Esophagus (tissue), 2 donors: ENCODE data around the gene CEP295NL. TPM values are rescaled to one million over a fixed set of nuclear protein-coding genes. Genes with fewer than 3 reads are reported as not detected.
"Not testable (repeated sequence)": the region's sequence is repeated elsewhere in the genome, so short reads cannot be mapped to it uniquely, and the experiment has no call there.

Experiments used
- H3K27ac ChIP-seq, 2 donors: one replicate each; pipeline ENCODE4 v1.5.1; 2013; ENCODE audit warnings: low read depth in 2 of 2, mild to moderate bottlenecking in 2 of 2, inconsistent platforms in 1 of 2, low read length in 1 of 2, moderate library complexity in 1 of 2
- H3K27me3 ChIP-seq, 2 donors: one replicate each; pipeline ENCODE4 v1.6.1; 2013; ENCODE audit warnings: low read length in 2 of 2, control low read depth in 1 of 2, mild to moderate bottlenecking in 1 of 2; ENCODE audit not compliant: insufficient read depth in 2 of 2, control insufficient read depth in 1 of 2
- H3K36me3 ChIP-seq, 2 donors: one replicate each; pipeline ENCODE4 v1.6.1; 2013; ENCODE audit warnings: low read length in 1 of 2; ENCODE audit not compliant: control insufficient read depth in 2 of 2, insufficient read depth in 2 of 2
- H3K4me1 ChIP-seq, 2 donors: one replicate each; pipeline ENCODE4 v1.6.1; 2013; ENCODE audit warnings: low read length in 1 of 2; ENCODE audit not compliant: control insufficient read depth in 2 of 2, insufficient read depth in 2 of 2
- H3K4me3 ChIP-seq, 2 donors: one replicate each; pipeline ENCODE4 v1.5.1; 2013; ENCODE audit warnings: low read length in 2 of 2, mild to moderate bottlenecking in 2 of 2, low read depth in 1 of 2, moderate library complexity in 1 of 2
- H3K9me3 ChIP-seq, 2 donors: one replicate each; pipeline ENCODE4 v1.6.1; 2013; ENCODE audit warnings: mild to moderate bottlenecking in 2 of 2, low read depth in 1 of 2, low read length in 1 of 2, moderate library complexity in 1 of 2; ENCODE audit not compliant: control insufficient read depth in 2 of 2, insufficient read depth in 1 of 2
- WGBS, 2 donors: extraction: QIAGEN DNeasy Blood & Tissue Kit; methylation state at CpG; one replicate each; pipeline ENCODE4 v1.1.7; 2013; 5-methylcytosine and 5-hydroxymethylcytosine counted together
- polyA plus RNA-seq, 2 donors: library from polyadenylated mRNA; stranded (reverse); fragments of 200-250 nt; gene quantifications; one replicate each; pipeline ENCODE4 v1.2.3, GENCODE V29; 2013
- donor health status: healthy with polysubstance abuse.
- donor health status: Bipolar disorder and iron deficiency.

The CEP295NL gene
- 1 to 10 TPM in 1 of 2 donors, under 1 TPM in 1; 0.25 to 3.5 TPM for polyA plus RNA-seq

- 73 to 78% methylated on average over 17 of the region's 17 CpGs for WGBS, 2 donors
- no peaks in the 10 kb centered on the region for H3K27me3 ChIP-seq
- H3K4me1 ChIP-seq, result peaks cover 8 to 10% of the 10 kb centered on the region in 2 donors
- H3K9me3 ChIP-seq, result no peaks in the 10 kb centered on the region
- H3K27ac ChIP-seq, result peak within 1 kb of the TSS in 1 of 2 donors; percentile 2
- H3K36me3 ChIP-seq, result no peaks in the 10 kb centered on the region
- no peak within 1 kb of the TSS for H3K4me3 ChIP-seq
Observed at GRCh38 chr17:78903101-78903779, at the start of gene CEP295NL. TSS of gene CEP295NL (minus strand) at chr17:78903201. CDS start at chr17:78901828, 1,373 bp downstream.

GRCh38 chr17:78952706-78953105 is 49.7 kb upstream of the CEP295NL start:
- Histone ChIP-seq H3K4me1 (peaks cover 0 to 3% of the 10 kb centered on the region in 2 donors), H3K27me3 (no peaks in the 10 kb centered on the region), H3K4me3 (no peak overlapping the region), H3K9me3 (peaks cover 0 to 17% of the 10 kb centered on the region in 2 donors), H3K36me3 (no peaks in the 10 kb centered on the region), H3K27ac (no peak overlapping the region)
- WGBS, 2 donors, result 79 to 88% methylated on average over 10 of the region's 10 CpGs

- Histone ChIP-seq H3K36me3 (no peaks in the 10 kb centered on the region), H3K4me1 (peaks cover 0 to 3% of the 10 kb centered on the region in 2 donors), H3K27me3 (no peaks in the 10 kb centered on the region), H3K27ac (no peak overlapping the region), H3K4me3 (no peak overlapping the region), H3K9me3 (peaks cover 0 to 17% of the 10 kb centered on the region in 2 donors)
- WGBS, 2 donors, result 40 to 41% methylated on average over 12 of the region's 12 CpGs
Observed at GRCh38 chr17:78951967-78952551, 49.1 kb upstream of the CEP295NL start.

- no peaks in the 10 kb centered on the region for H3K27me3 ChIP-seq
- peaks cover 0 to 3% of the 10 kb centered on the region in 2 donors for H3K4me1 ChIP-seq
- no peaks in the 10 kb centered on the region for H3K36me3 ChIP-seq
- H3K4me3 ChIP-seq, result no peak overlapping the region
- peaks cover 0 to 17% of the 10 kb centered on the region in 2 donors for H3K9me3 ChIP-seq
- H3K27ac ChIP-seq, result no peak overlapping the region
- 92 to 98% methylated on average over 2 of the region's 2 CpGs for WGBS, 2 donors
Observed at GRCh38 chr17:78950870-78951269, 47.9 kb upstream of the CEP295NL start.

GRCh38 chr17:78947235-78948149 is 44.5 kb upstream of the CEP295NL start:
- no peaks in the 10 kb centered on the region for H3K27me3 ChIP-seq
- H3K4me3 ChIP-seq, result no peak overlapping the region
- peaks cover 0 to 3% of the 10 kb centered on the region in 2 donors for H3K4me1 ChIP-seq
- WGBS, 2 donors, result 63 to 75% methylated on average over 18 of the region's 18 CpGs
- H3K27ac ChIP-seq, result no peak overlapping the region
- no peaks in the 10 kb centered on the region for H3K36me3 ChIP-seq
- peaks cover 0 to 17% of the 10 kb centered on the region in 2 donors for H3K9me3 ChIP-seq

GRCh38 chr17:78946631-78947030 is 43.6 kb upstream of the CEP295NL start:
- Histone ChIP-seq H3K4me1 (no peaks in the 10 kb centered on the region), H3K4me3 (no peak overlapping the region), H3K27me3 (no peaks in the 10 kb centered on the region), H3K27ac (no peak overlapping the region), H3K9me3 (peaks cover 0 to 13% of the 10 kb centered on the region in 2 donors), H3K36me3 (no peaks in the 10 kb centered on the region)
- 80 to 83% methylated on average over 8 of the region's 8 CpGs for WGBS, 2 donors

- Histone ChIP-seq H3K9me3 (peaks cover 0 to 9% of the 10 kb centered on the region in 2 donors), H3K4me3 (no peak overlapping the region), H3K27ac (no peak overlapping the region), H3K36me3 (no peaks in the 10 kb centered on the region), H3K4me1 (no peaks in the 10 kb centered on the region), H3K27me3 (no peaks in the 10 kb centered on the region)
- 80 to 81% methylated on average over 7 of the region's 7 CpGs for WGBS, 2 donors
Observed at GRCh38 chr17:78946131-78946530, 43.1 kb upstream of the CEP295NL start.

GRCh38 chr17:78945455-78945854 is 42.5 kb upstream of the CEP295NL start:
- H3K4me3 ChIP-seq, H3K9me3 ChIP-seq, H3K36me3 ChIP-seq, H3K27me3 ChIP-seq, H3K4me1 ChIP-seq, H3K27ac ChIP-seq: not testable (repeated sequence)
- 86 to 88% methylated on average over 12 of the region's 12 CpGs for WGBS, 2 donors

GRCh38 chr17:78944956-78945355 is 42.0 kb upstream of the CEP295NL start:
- no peaks in the 10 kb centered on the region for H3K4me1 ChIP-seq
- no peaks in the 10 kb centered on the region for H3K9me3 ChIP-seq
- H3K27ac ChIP-seq, result no peak overlapping the region
- H3K27me3 ChIP-seq, result no peaks in the 10 kb centered on the region
- H3K36me3 ChIP-seq, result no peaks in the 10 kb centered on the region
- no peak overlapping the region for H3K4me3 ChIP-seq
- 68 to 69% methylated on average over 10 of the region's 10 CpGs for WGBS, 2 donors
